ENCODE data around the gene OSBPL1A. TPM values are rescaled to one million over a fixed set of nuclear protein-coding genes. Genes with fewer than 3 reads are reported as not detected.
A peak's percentile ranks its signal among the peaks of the same experiment; 100 is the strongest.

Gene OSBPL1A
- total RNA-seq, 1 experiment from 2014 or later, result 53.1 TPM

- no peak for TF ChIP-seq FOXP4 (CRISPR knock-in tag; IDR thresholded peaks at IDR 0.05)
- TF ChIP-seq CBFB (CRISPR knock-in tag; IDR thresholded peaks at IDR 0.05; ENCODE audit: low read depth), result no peak
- TF ChIP-seq ZNF263 (CRISPR knock-in tag; IDR thresholded peaks at IDR 0.05; ENCODE audit: low read depth), result no peak
- no peak for TF ChIP-seq FOXJ3 (CRISPR knock-in tag; IDR thresholded peaks at IDR 0.05; ENCODE audit: borderline replicate concordance)
- TF ChIP-seq, protein P1, sequence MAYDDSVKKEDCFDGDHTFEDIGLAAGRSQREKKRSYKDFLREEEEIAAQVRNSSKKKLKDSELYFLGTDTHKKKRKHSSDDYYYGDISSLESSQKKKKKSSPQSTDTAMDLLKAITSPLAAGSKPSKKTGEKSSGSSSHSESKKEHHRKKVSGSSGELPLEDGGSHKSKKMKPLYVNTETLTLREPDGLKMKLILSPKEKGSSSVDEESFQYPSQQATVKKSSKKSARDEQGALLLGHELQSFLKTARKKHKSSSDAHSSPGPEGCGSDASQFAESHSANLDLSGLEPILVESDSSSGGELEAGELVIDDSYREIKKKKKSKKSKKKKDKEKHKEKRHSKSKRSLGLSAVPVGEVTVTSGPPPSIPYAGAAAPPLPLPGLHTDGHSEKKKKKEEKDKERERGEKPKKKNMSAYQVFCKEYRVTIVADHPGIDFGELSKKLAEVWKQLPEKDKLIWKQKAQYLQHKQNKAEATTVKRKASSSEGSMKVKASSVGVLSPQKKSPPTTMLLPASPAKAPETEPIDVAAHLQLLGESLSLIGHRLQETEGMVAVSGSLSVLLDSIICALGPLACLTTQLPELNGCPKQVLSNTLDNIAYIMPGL (CRISPR knock-in tag; IDR thresholded peaks at IDR 0.05), result no peak
- no peak for TF ChIP-seq TEAD4 (CRISPR knock-in tag; IDR thresholded peaks at IDR 0.05)
- no peak for TF ChIP-seq ELF4 (CRISPR knock-in tag; IDR thresholded peaks at IDR 0.05; ENCODE audit: low read depth)
- no peak for TF ChIP-seq SMAD4 (CRISPR knock-in tag; IDR thresholded peaks at IDR 0.05)
These were observed 200.9 kb downstream of the OSBPL1A start (continued) for GRCh38 chr18:24196764-24197163.

GRCh38 chr18:24195296-24196053 is 202.1 kb downstream of the OSBPL1A start:
- ChIA-PET POLR2A (no interaction called here), CTCF (no interaction called here)
- peaks cover 7% of the 10 kb centered on the region; the same call in 1 of the 2 replicates for H3K4me1 Mint-ChIP-seq
- no peak overlapping the region for H3K4me3 Mint-ChIP-seq
- no peak for TF ChIP-seq ATF2 (CRISPR knock-in tag; IDR thresholded peaks at IDR 0.05; ENCODE audit: borderline replicate concordance, low read depth)
- TF ChIP-seq, protein P2, sequence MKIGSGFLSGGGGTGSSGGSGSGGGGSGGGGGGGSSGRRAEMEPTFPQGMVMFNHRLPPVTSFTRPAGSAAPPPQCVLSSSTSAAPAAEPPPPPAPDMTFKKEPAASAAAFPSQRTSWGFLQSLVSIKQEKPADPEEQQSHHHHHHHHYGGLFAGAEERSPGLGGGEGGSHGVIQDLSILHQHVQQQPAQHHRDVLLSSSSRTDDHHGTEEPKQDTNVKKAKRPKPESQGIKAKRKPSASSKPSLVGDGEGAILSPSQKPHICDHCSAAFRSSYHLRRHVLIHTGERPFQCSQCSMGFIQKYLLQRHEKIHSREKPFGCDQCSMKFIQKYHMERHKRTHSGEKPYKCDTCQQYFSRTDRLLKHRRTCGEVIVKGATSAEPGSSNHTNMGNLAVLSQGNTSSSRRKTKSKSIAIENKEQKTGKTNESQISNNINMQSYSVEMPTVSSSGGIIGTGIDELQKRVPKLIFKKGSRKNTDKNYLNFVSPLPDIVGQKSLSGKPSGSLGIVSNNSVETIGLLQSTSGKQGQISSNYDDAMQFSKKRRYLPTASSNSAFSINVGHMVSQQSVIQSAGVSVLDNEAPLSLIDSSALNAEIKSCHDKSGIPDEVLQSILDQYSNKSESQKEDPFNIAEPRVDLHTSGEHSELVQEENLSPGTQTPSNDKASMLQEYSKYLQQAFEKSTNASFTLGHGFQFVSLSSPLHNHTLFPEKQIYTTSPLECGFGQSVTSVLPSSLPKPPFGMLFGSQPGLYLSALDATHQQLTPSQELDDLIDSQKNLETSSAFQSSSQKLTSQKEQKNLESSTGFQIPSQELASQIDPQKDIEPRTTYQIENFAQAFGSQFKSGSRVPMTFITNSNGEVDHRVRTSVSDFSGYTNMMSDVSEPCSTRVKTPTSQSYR (CRISPR knock-in tag; IDR thresholded peaks at IDR 0.05), result no peak
- TF ChIP-seq, protein P3, sequence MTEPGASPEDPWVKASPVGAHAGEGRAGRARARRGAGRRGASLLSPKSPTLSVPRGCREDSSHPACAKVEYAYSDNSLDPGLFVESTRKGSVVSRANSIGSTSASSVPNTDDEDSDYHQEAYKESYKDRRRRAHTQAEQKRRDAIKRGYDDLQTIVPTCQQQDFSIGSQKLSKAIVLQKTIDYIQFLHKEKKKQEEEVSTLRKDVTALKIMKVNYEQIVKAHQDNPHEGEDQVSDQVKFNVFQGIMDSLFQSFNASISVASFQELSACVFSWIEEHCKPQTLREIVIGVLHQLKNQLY (CRISPR knock-in tag; IDR thresholded peaks at IDR 0.05), result no peak
- ATAC-seq, result no peak
- peak overlapping the region; percentile 12; the same call in 1 of the 2 replicates for H3K27ac Mint-ChIP-seq
- H3K36me3 Mint-ChIP-seq, result no peaks in the 10 kb centered on the region
- DNase-seq (ENCODE audit: low spot score), result no peak
- no peaks in the 10 kb centered on the region for H3K27me3 Mint-ChIP-seq (ENCODE audit: low read depth)
- H3K9me3 Mint-ChIP-seq, result no peaks in the 10 kb centered on the region

DNA sequence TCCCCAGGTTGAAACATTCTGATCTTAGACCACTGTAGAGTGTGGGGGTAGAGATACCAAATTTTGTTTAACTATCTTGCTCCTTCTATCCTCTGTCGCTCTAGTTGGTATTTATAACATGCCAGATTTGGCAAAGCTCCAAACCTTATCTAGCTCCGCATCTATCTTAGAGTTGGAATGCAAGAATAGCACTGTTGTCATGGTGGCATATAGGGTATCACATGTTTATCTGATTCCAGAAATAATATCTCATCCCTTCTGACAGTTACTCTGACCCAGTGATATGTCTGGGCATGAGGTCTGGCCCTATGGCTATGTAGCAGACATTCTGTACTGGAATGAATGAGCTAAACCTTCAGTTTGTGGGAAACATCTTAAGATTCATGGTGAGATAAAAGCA is 207.0 kb downstream of the OSBPL1A start:
- Mint-ChIP-seq H3K27ac (peak overlapping the region; percentile 15; the same call in 1 of the 2 replicates), H3K27me3 (ENCODE audit: low read depth) (no peaks in the 10 kb centered on the region), H3K4me3 (no peak overlapping the region), H3K4me1 (peaks cover 15% of the 10 kb centered on the region), H3K36me3 (no peaks in the 10 kb centered on the region), H3K9me3 (no peaks in the 10 kb centered on the region)
- POLR2A ChIA-PET, result no interaction called here
- ATAC-seq, result no peak
- TF ChIP-seq, protein P4, sequence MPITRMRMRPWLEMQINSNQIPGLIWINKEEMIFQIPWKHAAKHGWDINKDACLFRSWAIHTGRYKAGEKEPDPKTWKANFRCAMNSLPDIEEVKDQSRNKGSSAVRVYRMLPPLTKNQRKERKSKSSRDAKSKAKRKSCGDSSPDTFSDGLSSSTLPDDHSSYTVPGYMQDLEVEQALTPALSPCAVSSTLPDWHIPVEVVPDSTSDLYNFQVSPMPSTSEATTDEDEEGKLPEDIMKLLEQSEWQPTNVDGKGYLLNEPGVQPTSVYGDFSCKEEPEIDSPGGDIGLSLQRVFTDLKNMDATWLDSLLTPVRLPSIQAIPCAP (CRISPR knock-in tag; IDR thresholded peaks at IDR 0.05), result no peak
- CTCF ChIA-PET, result interaction anchor here (1.1 to 6.0 kb wide), 4 partner anchors 14 to 297 kb away, joined by 3 to 50 read pairs (median 4); no protein-coding TSS in a partner anchor
- DNase-seq (ENCODE audit: low spot score), result no peak

Data from WTC11 (cell line).